SHP77 (cell line): ENCODE results near the gene PSG1.
"Not testable (repeated sequence)": the region's sequence is repeated elsewhere in the genome, so short reads cannot be mapped to it uniquely, and the experiment has no call there.

Experiments
- DNase-seq, 2 experiments: peaks; one replicate each; lab custom pipeline; 2025; lab: John Stamatoyannopoulos, UW

PSG1 gene

DNA sequence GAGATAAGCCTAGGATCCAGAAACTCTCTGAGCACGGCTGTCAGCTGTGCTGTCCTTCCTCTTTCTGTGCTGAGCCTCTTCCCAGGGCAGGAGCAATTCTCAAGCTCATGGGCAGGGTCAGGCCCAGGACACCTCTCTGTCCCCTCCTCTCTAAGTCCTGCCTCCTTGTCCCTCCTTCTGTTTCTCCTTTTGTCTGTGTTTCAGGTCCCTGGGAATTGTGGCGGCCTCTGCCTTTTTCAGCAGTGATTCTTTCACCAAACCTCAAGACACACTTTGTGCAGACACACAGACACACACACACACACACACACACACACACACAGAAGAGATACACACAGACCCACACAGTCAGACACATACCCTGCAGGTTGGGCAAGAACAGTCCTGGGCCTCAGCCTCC lies at the start of gene PSG1:
Gene PSG1, minus strand, starts transcription at position 101 of the 400 bp plus-strand sequence. CDS start 132 bp downstream, outside the sequence.
- DNase-seq = no peak

DNA sequence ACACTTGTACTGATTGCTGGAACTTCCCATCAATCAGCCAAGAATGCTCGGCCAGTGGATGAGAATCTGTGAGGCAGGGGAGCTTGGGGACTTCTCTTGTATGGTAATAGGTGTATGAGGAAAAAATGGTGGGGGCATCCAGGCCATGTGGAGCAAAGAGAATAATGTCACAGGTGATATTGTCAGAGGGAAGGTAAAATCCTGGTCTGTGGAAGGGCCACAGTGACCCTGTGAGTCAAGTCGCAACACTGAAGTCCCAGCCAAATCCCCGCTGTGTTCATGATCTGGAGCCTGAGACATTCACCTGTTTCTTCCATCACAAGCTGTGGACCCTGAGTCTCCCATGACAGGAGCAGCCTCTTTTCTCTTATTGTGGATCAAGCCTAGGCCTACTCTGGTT lies 49.4 kb upstream of the PSG1 start:
- no peak for DNase-seq

DNA sequence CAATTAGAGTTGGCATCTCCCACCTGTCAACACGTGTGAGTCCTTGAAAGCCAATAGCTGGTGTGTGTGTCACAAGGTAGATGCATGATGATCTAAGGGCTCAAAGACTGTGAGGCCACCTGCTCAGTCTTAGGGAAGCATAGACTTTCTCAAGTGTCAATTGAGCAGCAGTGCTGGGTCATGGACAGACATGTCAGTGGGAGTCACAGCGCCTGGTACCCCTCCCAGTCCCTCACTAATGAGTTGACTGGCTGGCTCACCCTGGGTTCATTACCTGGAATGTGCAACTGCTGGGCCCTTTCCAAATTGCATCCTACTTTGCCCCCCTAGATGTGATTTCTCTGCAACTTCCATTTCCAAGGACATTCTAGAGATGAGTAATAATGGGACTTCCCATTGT lies 47.3 kb upstream of the PSG1 start:
- DNase-seq = no peak

DNA sequence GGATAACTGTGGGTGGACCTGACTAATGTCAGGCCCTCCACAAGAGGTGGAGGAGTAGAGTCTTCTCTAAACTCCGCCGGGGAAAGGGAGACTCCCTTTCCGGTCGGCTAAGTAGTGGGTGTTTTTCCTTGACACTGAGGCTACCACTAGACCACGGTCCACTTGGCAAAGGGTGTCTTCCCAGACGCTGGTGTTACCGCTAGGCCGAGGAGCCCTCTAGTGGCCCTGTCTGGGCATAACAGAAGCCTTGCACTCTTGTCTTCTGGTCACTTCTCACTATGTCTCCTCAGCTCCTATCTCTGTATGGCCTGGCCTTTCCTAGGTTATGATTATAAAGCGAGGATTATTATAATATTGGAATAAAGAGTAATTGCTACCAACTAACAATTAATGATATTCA lies 43.6 kb upstream of the PSG1 start:
- DNase-seq = peak; percentile 26 to 34

DNA sequence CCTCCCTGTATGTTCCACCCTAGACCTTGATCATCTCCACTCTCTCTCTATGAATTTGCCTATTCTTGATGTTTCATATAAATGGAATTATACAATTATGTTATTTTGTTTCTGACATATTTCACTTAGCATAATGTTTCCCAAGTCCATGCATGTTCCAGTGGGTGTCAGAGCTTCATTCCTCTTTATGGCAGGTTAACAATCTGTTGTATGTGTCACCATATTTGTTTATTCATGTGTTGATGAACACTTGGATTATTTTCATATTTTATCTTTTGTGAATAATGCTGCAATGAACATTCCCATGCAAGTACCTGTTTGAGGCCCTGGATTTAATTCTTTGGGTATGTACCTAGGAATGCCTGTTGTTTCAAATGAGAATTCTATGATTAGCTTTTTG lies 41.5 kb upstream of the PSG1 start:
- not testable (repeated sequence) for DNase-seq

DNA sequence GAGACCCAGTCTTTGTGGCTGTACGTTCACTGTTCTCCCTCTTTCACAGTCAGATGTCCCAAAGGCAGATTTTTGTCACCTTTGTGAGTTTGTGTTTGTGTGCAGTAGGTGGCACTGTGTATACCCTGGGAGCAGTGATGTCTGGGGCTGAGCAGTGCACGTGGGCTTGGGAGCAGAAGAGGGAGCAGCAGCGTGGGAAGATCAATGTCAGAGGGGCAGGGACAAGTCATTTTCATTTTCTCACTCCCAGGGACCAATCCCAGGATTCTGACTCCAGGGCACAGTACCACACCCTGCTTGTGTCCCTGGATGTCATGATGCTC lies 40.2 kb upstream of the PSG1 start:
- DNase-seq = no peak

DNA sequence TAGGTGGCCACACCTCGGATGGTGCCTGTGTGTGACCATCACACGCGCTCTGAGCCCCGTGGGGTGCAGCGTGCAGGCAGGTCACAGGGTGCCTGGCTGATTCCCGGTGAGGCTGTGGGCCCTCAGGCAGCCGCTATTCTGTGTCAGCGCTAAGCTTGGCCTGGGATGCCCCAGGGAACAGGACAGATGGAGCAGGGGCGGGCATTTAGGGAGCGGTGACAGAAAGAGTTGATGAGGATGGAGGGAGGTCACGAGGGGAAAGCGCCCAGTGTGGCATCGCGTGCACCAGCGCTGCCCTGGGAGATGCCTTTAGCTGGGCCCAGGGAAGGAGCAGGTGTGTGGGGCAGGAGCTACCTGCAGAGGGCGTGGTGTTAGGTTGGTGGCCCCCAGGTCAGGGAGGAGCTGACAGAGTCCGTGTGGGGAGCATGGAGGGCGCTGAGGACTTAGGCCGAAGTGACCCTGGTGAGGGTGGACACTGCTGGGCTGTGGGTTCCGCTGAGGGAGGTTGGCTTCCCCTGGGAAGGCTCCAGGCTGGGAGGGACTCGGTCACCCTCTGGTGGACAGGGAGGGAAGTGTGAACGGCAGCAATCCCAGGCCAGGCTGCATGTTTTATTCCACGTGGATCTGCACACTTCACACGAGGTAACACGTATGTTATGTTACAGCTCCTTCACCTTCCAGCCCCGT lies 39.7 kb upstream of the PSG1 start:
- not testable (repeated sequence) for DNase-seq

DNA sequence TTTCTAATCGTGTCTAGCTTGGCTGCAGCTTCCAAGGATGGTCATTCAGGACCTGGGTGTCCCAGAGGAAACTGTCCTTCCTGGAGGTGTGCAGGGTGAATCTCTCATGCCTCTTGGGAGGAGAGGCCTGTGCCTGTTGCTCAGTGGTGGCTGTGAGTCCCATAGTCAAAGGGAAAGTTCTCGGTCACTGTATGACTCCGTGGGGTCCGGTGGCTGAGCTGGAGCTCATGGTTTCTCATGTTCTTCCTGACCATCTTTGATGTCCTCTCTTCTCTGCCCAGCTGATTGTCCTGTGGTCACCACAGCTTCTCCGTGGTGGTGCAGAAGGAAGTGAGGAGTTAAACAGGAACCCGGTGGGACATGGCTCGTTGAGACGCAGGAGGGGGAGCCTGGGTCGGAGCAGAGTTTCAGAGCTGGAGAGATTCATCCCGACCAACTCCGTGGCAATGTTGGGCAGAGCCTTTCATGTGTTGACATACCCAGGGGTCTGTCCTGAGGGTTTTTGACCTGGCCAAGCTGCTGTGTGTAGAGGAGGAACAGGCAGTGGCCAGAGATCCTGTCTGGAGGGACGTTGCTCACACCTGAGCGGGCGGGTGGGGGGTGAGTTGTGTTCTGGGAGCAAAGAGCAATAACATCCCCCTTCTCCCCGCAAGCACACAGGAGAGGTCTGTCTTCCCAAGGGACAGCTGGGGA lies 39.0 kb upstream of the PSG1 start:
- DNase-seq = not testable (repeated sequence)

DNA sequence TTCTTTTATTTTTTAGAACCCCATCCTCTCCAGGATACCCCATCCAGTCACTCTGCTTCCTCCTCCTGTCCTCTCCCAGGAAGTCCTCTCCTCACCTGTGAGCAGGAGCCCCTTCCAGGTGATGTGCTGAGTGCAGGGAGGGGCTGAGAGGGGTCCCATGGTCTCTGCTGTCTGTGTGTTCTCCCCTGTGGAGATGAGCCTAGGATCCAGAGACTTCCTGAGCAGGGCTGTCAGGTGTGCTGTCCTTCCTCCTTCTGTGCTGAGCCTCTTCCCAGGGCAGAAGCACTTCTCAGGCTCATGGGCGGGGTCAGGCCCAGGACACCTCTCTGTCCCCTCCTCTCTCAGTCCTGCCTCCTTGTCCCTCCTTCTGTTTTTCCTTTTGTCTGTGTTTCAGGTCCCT lies 38.1 kb upstream of the PSG1 start, which contains the start of gene PSG6:
Gene PSG6, minus strand, starts transcription at position 261 of the 400 bp plus-strand sequence. Its CDS starts 102 bp downstream, at position 159.
- not testable (repeated sequence) for DNase-seq

DNA sequence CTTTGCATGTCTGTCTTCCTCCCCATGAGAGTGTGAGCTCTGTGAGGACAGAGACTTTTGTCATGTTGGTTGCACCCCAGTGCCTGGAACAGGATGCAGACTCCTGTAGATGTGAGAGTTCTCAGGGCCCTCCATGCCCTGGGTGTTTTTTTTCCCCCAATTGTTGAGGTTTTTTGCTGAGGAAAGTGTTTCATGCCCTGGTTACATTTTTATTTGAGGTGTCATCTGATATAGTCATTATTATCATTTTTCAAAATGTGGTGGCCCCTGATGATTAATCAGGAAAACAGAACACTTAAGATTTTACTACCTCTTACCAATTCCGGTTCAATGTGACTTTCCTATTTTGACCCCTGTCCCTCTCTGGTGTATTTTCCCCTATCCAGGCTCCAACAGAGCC lies 37.4 kb upstream of the PSG1 start:
- DNase-seq = not testable (repeated sequence)

DNA sequence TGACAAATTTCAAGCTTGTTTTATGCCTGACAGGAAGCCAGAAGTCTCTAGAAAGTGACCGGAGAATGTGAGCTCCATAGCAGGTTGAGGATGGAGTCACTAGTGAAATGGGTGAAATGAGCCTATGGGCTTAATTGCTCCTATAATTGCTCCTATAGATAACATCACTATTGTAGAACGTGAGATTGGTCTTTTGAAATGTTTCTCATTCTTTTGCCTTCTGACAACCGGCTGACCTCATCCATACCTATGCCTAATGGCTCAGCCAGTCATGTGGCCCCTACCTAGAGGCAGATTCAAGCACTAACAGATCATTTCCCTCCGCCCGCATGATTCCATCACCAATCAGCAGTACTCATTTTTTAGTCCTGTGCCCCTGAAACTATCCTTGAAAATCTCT lies 34.0 kb upstream of the PSG1 start:
- DNase-seq = not testable (repeated sequence)

DNA sequence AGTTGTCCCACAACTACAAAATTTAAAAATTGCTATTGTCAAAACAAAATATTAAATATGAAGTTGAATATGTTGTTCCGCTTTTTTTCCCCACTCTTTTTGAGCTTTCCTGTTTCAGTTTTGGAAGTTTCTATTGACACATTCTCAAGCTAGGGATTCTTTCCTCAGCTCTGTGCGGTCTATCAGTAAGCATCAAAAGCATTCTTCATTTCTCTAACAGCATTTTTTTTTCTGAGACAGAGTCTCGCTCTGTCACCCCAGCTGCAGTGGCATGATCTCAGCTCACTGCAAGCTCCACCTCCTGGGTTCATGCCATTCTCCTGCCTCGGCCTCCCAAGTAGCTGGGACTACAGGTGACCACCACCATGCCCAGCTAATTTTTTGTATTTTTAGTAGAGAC lies 33.4 kb upstream of the PSG1 start:
- DNase-seq = not testable (repeated sequence)

DNA sequence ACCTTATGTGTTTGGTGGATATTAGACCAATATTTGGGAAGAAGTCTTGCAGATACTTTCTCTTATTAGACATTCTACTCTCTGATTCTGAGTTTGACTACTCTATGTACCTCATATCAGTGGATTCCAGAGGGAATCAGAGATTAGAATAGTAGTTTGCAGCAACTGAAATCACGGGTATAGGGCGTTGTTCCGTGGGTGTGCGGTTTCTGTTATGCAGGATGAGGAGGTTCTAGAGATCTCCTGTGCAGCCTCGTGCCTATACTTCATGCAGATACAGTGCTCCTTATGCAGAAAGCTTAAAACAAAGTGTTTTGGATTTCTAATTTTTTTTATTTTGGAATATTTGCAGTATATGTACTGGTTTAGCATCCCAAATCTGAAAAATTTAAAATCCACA lies 32.2 kb upstream of the PSG1 start:
- not testable (repeated sequence) for DNase-seq

DNA sequence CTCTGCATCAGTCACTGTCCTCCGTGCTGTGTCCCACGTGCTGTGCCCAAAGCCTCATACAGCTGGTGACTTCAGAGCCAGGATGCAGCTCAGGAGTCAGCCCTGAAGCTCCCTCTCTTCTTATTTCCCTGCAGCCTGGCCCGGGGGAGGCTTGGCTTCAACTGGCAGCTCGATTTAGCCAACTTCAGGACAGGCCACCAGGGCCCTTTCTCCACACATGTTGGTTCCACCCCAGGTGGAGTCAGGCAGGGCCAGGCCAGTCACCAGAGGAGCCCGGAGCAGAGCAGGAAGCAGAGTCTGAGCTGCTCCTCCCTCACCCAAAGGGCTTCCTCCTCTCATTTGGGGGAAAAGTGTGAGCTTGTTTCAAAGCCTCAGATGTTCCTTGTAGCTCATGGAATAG lies 26.6 kb upstream of the PSG1 start:
- DNase-seq = not testable (repeated sequence)

DNA sequence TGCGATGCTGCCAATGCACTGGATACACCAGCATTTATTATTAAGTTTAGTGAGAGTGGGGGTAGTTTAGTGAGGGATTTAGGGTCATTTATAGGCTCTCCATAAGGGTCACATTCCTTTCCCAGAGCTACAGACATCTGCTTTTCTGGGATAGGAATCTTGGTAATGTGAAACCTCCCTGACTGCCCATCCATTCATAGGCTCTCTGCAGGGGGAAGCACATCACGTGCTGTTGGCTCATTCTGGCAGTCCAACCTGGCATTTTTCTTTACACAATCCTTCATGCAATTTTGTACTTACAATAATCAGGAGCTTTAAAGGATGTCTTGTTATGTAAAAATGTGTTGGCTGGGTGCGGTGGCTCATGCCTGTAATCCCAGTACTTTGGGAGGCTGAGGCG lies 21.0 kb upstream of the PSG1 start:
- not testable (repeated sequence) for DNase-seq

DNA sequence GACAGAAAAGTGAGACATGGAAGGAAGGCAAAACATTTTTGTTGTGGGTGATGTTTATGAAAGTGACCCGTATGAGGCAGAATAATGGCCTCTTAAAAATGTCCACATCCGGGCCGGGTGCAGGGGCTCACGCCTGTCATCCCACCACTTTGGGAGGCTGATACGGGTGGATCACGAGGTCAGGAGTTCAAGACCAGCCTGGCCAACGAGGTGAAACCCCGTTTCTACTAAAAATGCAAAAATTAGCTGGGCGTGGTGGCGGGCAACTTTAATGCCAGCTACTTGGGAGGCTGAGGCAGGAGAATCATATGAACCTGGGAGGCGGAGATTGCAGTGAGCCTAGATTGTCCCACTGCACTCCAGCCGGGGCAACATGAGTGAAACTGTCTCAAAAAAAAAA lies 20.2 kb upstream of the PSG1 start:
- DNase-seq = not testable (repeated sequence)

DNA sequence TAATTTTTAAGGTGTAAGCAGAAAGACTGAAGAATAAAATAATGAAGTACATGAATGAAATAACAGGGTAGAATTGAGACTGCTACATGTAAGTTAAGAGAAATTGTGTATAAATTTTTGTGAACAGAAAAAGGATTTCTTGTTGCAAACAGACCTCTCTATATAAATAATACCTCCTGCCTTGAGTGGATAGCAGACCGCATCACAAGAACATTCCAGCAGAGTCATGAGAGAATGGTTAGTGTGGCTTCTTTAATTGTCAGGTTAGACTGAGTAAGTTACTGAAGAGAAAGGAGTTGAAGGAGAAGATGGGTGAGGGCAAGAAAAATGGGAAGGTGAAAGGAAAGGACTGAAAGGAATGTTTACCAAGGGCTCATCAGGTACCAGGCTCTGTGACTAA lies 19.6 kb upstream of the PSG1 start:
- not testable (repeated sequence) for DNase-seq

DNA sequence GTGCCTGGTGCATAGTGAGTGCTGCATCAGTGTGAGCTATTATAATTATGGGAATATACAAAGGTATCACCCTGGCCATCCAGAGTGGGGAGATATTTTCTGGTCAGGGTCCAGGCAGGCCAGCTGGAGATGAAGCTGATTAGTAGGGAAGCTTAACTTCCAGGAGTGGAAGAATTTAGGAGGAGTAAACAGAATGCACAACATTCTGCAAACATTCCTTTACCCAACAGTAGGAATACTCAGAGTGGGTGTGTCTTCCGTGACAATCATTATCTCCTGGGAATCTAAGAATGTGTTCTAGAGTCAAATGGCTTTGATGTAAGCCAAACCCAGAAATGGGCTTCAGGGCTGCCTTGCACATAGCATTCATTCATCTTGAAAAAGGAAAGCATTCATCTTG lies 19.1 kb upstream of the PSG1 start:
- not testable (repeated sequence) for DNase-seq

DNA sequence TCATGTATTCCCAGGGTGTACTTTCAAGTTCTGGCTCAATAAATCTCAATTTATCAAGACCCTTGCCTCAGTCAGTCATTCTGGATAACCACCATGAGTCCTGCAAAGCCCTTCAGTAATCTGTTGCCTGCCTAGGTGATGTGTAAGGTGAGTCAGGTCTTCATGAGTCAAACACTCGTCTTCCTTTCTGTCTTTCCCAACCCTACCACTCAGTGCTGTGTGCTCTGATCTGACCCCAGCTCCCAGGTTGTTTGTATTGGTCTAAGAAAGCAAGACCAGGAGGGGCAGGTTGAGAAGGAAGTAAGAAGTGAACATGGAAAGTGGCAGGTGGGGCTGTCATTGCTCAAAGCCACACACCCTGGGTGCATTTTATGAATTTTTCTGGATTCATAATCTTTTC lies 18.2 kb upstream of the PSG1 start:
- DNase-seq = not testable (repeated sequence)

DNA sequence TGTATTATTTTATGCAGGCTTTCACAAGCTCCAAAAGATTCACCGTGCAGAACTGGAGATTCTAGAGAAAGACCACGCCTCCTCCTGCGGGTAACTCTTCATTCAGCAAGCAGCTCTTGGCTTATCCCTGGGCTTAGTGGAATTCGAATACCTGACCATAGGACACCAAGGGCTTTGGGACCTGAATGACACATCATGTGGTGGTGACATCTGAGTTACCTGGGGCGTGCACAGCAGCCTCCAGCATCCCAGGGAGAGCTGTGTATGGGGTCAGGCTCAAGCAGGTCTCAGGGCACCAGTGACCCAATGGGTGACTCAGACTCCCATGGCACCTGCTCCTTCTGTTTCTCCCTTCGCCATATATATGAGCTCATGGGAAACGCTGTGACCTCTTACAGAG lies 10.9 kb upstream of the PSG1 start:
- not testable (repeated sequence) for DNase-seq

DNA sequence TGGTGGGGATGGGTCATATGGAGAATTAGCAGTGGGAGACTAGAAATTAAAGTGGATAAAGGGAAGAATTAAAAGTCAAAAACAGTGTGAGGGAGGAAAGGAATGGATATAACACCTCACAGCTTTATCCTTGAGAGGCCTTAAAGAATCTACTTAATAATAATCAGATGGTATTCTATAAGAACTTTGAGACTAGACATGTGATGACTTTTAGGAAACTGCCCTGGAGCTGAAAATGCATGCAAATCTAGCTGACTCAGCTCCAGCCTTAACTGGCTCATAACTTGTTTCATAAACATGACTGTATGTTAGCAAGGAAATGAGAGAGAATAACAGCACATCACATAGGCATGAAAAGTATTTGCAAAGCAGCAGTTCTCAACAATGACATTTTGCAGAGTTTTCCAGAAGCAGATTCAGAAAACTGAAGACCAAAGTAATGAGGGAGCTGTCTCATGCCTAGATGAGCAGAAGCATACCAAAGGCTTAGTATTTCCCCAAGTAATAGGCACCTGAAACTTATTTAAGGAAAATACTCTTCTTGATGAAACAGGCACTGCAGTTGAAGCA lies 8.4 kb upstream of the PSG1 start:
- DNase-seq = not testable (repeated sequence)

DNA sequence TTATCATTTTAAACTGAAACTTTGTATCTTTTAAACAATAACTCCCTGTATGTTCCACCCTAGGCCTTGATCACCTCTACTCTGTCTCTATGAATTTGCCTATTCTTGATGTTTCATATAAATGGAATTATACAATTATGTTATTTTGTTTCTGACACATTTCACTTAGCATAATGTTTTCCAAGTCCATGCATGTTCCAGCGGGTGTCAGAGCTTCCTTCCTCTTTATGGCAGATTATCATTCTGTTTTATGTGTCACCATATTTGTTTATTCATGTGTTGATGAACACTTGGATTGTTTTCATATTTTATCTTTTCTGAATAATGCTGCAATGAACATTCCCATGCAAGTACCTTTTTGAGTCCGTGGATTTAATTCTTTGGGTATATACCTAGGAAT lies 3.2 kb upstream of the PSG1 start:
- DNase-seq = not testable (repeated sequence)

DNA sequence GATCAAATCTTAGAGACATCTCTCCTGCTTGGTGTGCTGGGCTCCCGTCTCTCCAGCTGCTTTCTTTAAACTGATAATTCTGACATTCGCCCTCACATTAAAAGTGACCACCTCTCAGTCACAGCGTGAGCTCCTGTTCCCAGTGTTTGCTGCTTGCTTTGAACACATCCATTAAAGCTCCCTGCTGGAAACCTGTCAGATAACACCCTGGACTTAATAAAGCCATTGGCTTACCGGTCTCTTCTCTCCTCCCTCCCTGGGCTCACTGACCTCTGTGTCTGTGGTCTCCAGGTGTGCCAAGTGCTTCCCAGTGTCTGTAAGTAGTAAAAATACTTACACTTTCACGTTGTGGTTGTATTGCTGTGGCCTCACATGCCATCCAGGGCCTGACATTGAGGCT lies 2.5 kb upstream of the PSG1 start:
- DNase-seq = not testable (repeated sequence)
